ENCODE data around the gene MOGAT2. TPM values are rescaled to one million over a fixed set of nuclear protein-coding genes. Genes with fewer than 3 reads are reported as not detected.

MOGAT2 gene
- total RNA-seq, 2 experiments from 2014 or later, result not detected

GRCh38 chr11:75773595-75774353 is 56.1 kb downstream of the MOGAT2 start:
- DNase-seq, result peak; percentile 44
- H3K4me1 Mint-ChIP-seq (ENCODE audit: low read depth), result peaks cover 23% of the 10 kb centered on the region
- ChIA-PET CTCF (interaction anchor here (0.8 to 1.5 kb wide), 5 partner anchors 29 to 379 kb away, joined by 3 to 4 read pairs (median 3); no protein-coding TSS in a partner anchor), POLR2A (interaction anchor here (0.6 to 1.2 kb wide), 2 partner anchors 40 to 74 kb away, joined by 3 read pairs; no protein-coding TSS in a partner anchor)
- H3K4me3 Mint-ChIP-seq, result no peak overlapping the region
- peaks cover 16% of the 10 kb centered on the region for H3K27me3 Mint-ChIP-seq
- H3K9me3 Mint-ChIP-seq, result no peaks in the 10 kb centered on the region
- H3K27ac Mint-ChIP-seq, result no peak overlapping the region
- no peak for TF ChIP-seq CTCF (IDR thresholded peaks at IDR 0.05)
- intact Hi-C loops (cut with micrococcal nuclease), result no loop called here
- no peaks in the 10 kb centered on the region for H3K36me3 Mint-ChIP-seq (ENCODE audit: low read depth)
- ATAC-seq, result peak; percentile 81

- peaks cover 7% of the 10 kb centered on the region for H3K27me3 Mint-ChIP-seq
- no peaks in the 10 kb centered on the region for H3K9me3 Mint-ChIP-seq
- DNase-seq (no peak), ATAC-seq (no peak)
- ChIA-PET CTCF (interaction anchor here (1.2 to 1.5 kb wide), 2 partner anchors 28 to 92 kb away, joined by 3 to 4 read pairs; no protein-coding TSS in a partner anchor), POLR2A (no interaction called here)
- no peak overlapping the region for H3K4me3 Mint-ChIP-seq
- intact Hi-C loops (cut with micrococcal nuclease), result no loop called here
- peaks cover 19% of the 10 kb centered on the region for H3K4me1 Mint-ChIP-seq (ENCODE audit: low read depth)
- no peak overlapping the region for H3K27ac Mint-ChIP-seq
- no peaks in the 10 kb centered on the region for H3K36me3 Mint-ChIP-seq (ENCODE audit: low read depth)
- no peak for TF ChIP-seq CTCF (IDR thresholded peaks at IDR 0.05)
Measured at GRCh38 chr11:75775056-75775455, 57.4 kb downstream of the MOGAT2 start.

- no peaks in the 10 kb centered on the region for H3K36me3 Mint-ChIP-seq (ENCODE audit: low read depth)
- intact Hi-C loops (cut with micrococcal nuclease), result no loop called here
- H3K27me3 Mint-ChIP-seq, result no peaks in the 10 kb centered on the region
- CTCF ChIA-PET, result interaction anchor here (1.1 to 1.3 kb wide), 3 partner anchors 17 to 375 kb away, joined by 3 to 4 read pairs (median 3); no protein-coding TSS in a partner anchor
- no peak for DNase-seq
- no peak overlapping the region for H3K27ac Mint-ChIP-seq
- no peak for ATAC-seq
- POLR2A ChIA-PET, result interaction anchor here (0.6 kb wide), 1 partner anchor 446 kb away, joined by 3 read pairs; no protein-coding TSS in a partner anchor
- no peaks in the 10 kb centered on the region for H3K9me3 Mint-ChIP-seq
- H3K4me1 Mint-ChIP-seq (ENCODE audit: low read depth), result peaks cover 19% of the 10 kb centered on the region
- TF ChIP-seq CTCF (IDR thresholded peaks at IDR 0.05), result no peak
- H3K4me3 Mint-ChIP-seq, result no peak overlapping the region
Measured at GRCh38 chr11:75776546-75776945, 58.9 kb downstream of the MOGAT2 start.

- H3K27me3 Mint-ChIP-seq, result no peaks in the 10 kb centered on the region
- H3K4me3 Mint-ChIP-seq, result no peak overlapping the region
- no peak overlapping the region for H3K27ac Mint-ChIP-seq
- H3K9me3 Mint-ChIP-seq, result no peaks in the 10 kb centered on the region
- DNase-seq (no peak), ATAC-seq (peak; percentile 60)
- no peaks in the 10 kb centered on the region for H3K36me3 Mint-ChIP-seq (ENCODE audit: low read depth)
- peaks cover 19% of the 10 kb centered on the region for H3K4me1 Mint-ChIP-seq (ENCODE audit: low read depth)
- CTCF ChIA-PET, result interaction anchor here (0.6 to 1.3 kb wide), 3 partner anchors 24 to 26 kb away, joined by 3 to 4 read pairs (median 3); no protein-coding TSS in a partner anchor
- intact Hi-C loops (cut with micrococcal nuclease), result no loop called here
- POLR2A ChIA-PET, result interaction anchor here (0.6 kb wide), 1 partner anchor 47 kb away, joined by 3 read pairs; no protein-coding TSS in a partner anchor
- TF ChIP-seq CTCF (IDR thresholded peaks at IDR 0.05), result no peak
Measured at GRCh38 chr11:75777461-75778110, 59.9 kb downstream of the MOGAT2 start.

Data from activated CD8-positive, alpha-beta T cell treated with anti-CD3 and anti-CD28 coated beads for 36 hours (primary cell).